Glutamatergic neuron (in vitro differentiated cells): ENCODE results near the gene POSTN. TPM values are rescaled to one million over a fixed set of nuclear protein-coding genes. Genes with fewer than 3 reads are reported as not detected.

ENCODE experiments used
- DNase-seq: peaks from one replicate; pipeline ENCODE4 v3.0.0; 2022
- H3K27ac Mint-ChIP-seq: one replicate; pipeline ENCODE4 v1.8.0; 2020; ENCODE audit warnings: mild to moderate bottlenecking, mixed read lengths, inconsistent platforms; ENCODE audit not compliant: unreplicated experiment
- H3K27me3 Mint-ChIP-seq: one replicate; pipeline ENCODE4 v1.8.0; 2020; ENCODE audit warnings: mild to moderate bottlenecking, moderate library complexity, mixed read lengths, inconsistent platforms; ENCODE audit not compliant: unreplicated experiment
- H3K36me3 Mint-ChIP-seq: one replicate; pipeline ENCODE4 v1.8.0; 2020; ENCODE audit warnings: mild to moderate bottlenecking, mixed read lengths, inconsistent platforms; ENCODE audit not compliant: unreplicated experiment
- H3K4me1 Mint-ChIP-seq: one replicate; pipeline ENCODE4 v1.8.0; 2020; ENCODE audit warnings: mild to moderate bottlenecking, low read depth, mixed read lengths, inconsistent platforms; ENCODE audit not compliant: unreplicated experiment
- H3K4me3 Mint-ChIP-seq: one replicate; pipeline ENCODE4 v1.8.0; 2020; ENCODE audit warnings: mild to moderate bottlenecking, mixed read lengths, inconsistent platforms; ENCODE audit not compliant: unreplicated experiment
- H3K9me3 Mint-ChIP-seq: one replicate; pipeline ENCODE4 v1.8.0; 2020; ENCODE audit warnings: mild to moderate bottlenecking, moderate library complexity, mixed read lengths, inconsistent platforms; ENCODE audit not compliant: unreplicated experiment
- CTCF ChIP-seq: fragments of 200-600 bp; sonication (generic); IDR thresholded peaks from one replicate; pipeline ENCODE4 v1.5.0; 2021; ENCODE audit not compliant: partially characterized antibody, unreplicated experiment
- long read RNA-seq: library from polyadenylated mRNA; unstranded; transcript quantifications from one replicate; pipeline ENCODE4 v2.0.0, GENCODE V29; 2020; ENCODE audit not compliant: unreplicated experiment
- total RNA-seq: library from RNA; stranded (reverse); fragmentation: NEBNext Ultra II Directional; extraction: Animal tissue kit (Norgen Biotek cat#: 25700); gene quantifications from one replicate; pipeline ENCODE4 v1.2.1, GENCODE V29; 2021; ENCODE audit not compliant: unreplicated experiment

The POSTN gene
- 0.34 TPM for total RNA-seq
- long read RNA-seq: 0 reads

GRCh38 chr13:37598597-37598996 lies at the start of gene POSTN:
POSTN (minus strand) TSS chr13:37598768; CDS start chr13:37598726, 42 bp downstream.
- Mint-ChIP-seq H3K36me3 (no peaks in the 10 kb centered on the region), H3K27ac (no peak within 1 kb of the TSS), H3K4me1 (peaks cover 37% of the 10 kb centered on the region), H3K27me3 (no peaks in the 10 kb centered on the region), H3K4me3 (no peak within 1 kb of the TSS), H3K9me3 (no peaks in the 10 kb centered on the region)
- no peak for DNase-seq
- TF ChIP-seq CTCF: no peak

- no peak for TF ChIP-seq CTCF
- Mint-ChIP-seq H3K4me1 (no peaks in the 10 kb centered on the region), H3K4me3 (no peak overlapping the region), H3K27me3 (peaks cover 1% of the 10 kb centered on the region), H3K27ac (no peak overlapping the region), H3K9me3 (no peaks in the 10 kb centered on the region), H3K36me3 (no peaks in the 10 kb centered on the region)
- no peak for DNase-seq
These were observed 48.6 kb upstream of the POSTN start for GRCh38 chr13:37647031-37647650.

GRCh38 chr13:37646531-37646930 lies 48.0 kb upstream of the POSTN start:
- no peaks in the 10 kb centered on the region for H3K9me3 Mint-ChIP-seq
- H3K27ac Mint-ChIP-seq: no peak overlapping the region
- H3K4me3 Mint-ChIP-seq: no peak overlapping the region

GRCh38 chr13:37645181-37645740 lies 46.7 kb upstream of the POSTN start:
- DNase-seq: no peak
- H3K4me3 Mint-ChIP-seq: no peak overlapping the region
- no peaks in the 10 kb centered on the region for H3K4me1 Mint-ChIP-seq
- no peaks in the 10 kb centered on the region for H3K9me3 Mint-ChIP-seq
- H3K27me3 Mint-ChIP-seq: peaks cover 1% of the 10 kb centered on the region
- no peak overlapping the region for H3K27ac Mint-ChIP-seq
- H3K36me3 Mint-ChIP-seq: no peaks in the 10 kb centered on the region
- no peak for TF ChIP-seq CTCF

More at GRCh38 chr13:37646531-37646930, 48.0 kb upstream of the POSTN start:
- DNase-seq: no peak
- no peaks in the 10 kb centered on the region for H3K36me3 Mint-ChIP-seq
- TF ChIP-seq CTCF: no peak
- peaks cover 1% of the 10 kb centered on the region for H3K27me3 Mint-ChIP-seq
- H3K4me1 Mint-ChIP-seq: no peaks in the 10 kb centered on the region

- H3K9me3 Mint-ChIP-seq: no peaks in the 10 kb centered on the region
- no peaks in the 10 kb centered on the region for H3K4me1 Mint-ChIP-seq
- DNase-seq: no peak
- no peak for TF ChIP-seq CTCF
- no peaks in the 10 kb centered on the region for H3K36me3 Mint-ChIP-seq
- H3K27me3 Mint-ChIP-seq: peaks cover 1% of the 10 kb centered on the region
- no peak overlapping the region for H3K27ac Mint-ChIP-seq
- H3K4me3 Mint-ChIP-seq: no peak overlapping the region
These were observed 42.8 kb upstream of the POSTN start for GRCh38 chr13:37641391-37641790.
